Breast epithelium (tissue), 4 donors: Measurements from ENCODE around the gene POLR2E. TPM values are rescaled to one million over a fixed set of nuclear protein-coding genes. Genes with fewer than 3 reads are reported as not detected.

Source experiments
- DNase-seq, 2 donors: peaks; one replicate each; pipeline ENCODE4 v3.0.0-alpha.2; 2019; ENCODE audit warnings: low spot score in 2 of 2
- H3K27ac ChIP-seq, 2 donors: fragments of 200-600 bp; sonication (generic) in 1 of 2; one replicate each; pipeline ENCODE4 v1.5.1; 2016 to 2019; ENCODE audit warnings: mild to moderate bottlenecking in 1 of 2
- H3K27me3 ChIP-seq, 2 donors: fragments of 200-600 bp; sonication (generic) in 1 of 2; one replicate each; pipeline versions ENCODE4 v1.5.1 to v1.6.0; 2017 to 2019; ENCODE audit warnings: control low read depth in 1 of 2, mild to moderate bottlenecking in 1 of 2
- H3K36me3 ChIP-seq: fragments of 200-600 bp; one replicate; pipeline ENCODE4 v1.5.1; 2019
- H3K4me1 ChIP-seq, 2 donors: fragments of 200-600 bp; sonication (generic); one replicate each; pipeline ENCODE4 v1.5.1; 2016 to 2019; ENCODE audit warnings: control low read depth in 1 of 2
- H3K4me3 ChIP-seq, 3 donors: fragments of 200-600 bp; sonication (generic); 1 replicate in 2 of 3; 2 replicates in 1 of 3; pipeline ENCODE4 v1.5.1; 2016 to 2019; ENCODE audit warnings: mild to moderate bottlenecking in 3 of 3, moderate library complexity in 2 of 3
- H3K9me3 ChIP-seq, 2 donors: fragments of 200-600 bp; sonication (generic) in 1 of 2; one replicate each; pipeline ENCODE4 v1.5.1; 2016 to 2019; ENCODE audit warnings: control low read depth in 1 of 2
- POLR2A ChIP-seq: fragments of 450-650 bp; IDR thresholded peaks from one replicate; pipeline ENCODE4 v1.6.1; 2016; ENCODE audit warnings: antibody characterized with exemption, mild to moderate bottlenecking, moderate library complexity
- POLR2AphosphoS5 ChIP-seq, 3 donors: sonication (generic); formaldehyde crosslinking; IDR thresholded peaks; one replicate each; pipeline ENCODE4 v1.6.1; 2017; ENCODE audit warnings: antibody characterized with exemption in 3 of 3
- intact Hi-C: fragments of 100-400 bp; cut with DNase I; formaldehyde crosslinking; loops from one replicate; pipeline ENCODE4 v1.15.1; 2023; ENCODE audit warnings: low total_unique reads
- total RNA-seq, 3 donors: library from RNA; depleted of rRNA; stranded (reverse); fragments of >200 nt; gene quantifications; one replicate each; pipeline ENCODE4 v1.1.0, GENCODE V29; 2016
- TF ChIP-seq, protein P1 (sequence below), 3 donors: fragments of 450-650 bp; IDR thresholded peaks; one replicate each; pipeline ENCODE4 v1.5.1; 2016 to 2017; ENCODE audit warnings: antibody characterized with exemption in 3 of 3, mild to moderate bottlenecking in 3 of 3, moderate library complexity in 3 of 3

Gene POLR2E
- total RNA-seq, 3 donors from 2014 or later = 65.9 to 175 (median 89.1) TPM

DNA sequence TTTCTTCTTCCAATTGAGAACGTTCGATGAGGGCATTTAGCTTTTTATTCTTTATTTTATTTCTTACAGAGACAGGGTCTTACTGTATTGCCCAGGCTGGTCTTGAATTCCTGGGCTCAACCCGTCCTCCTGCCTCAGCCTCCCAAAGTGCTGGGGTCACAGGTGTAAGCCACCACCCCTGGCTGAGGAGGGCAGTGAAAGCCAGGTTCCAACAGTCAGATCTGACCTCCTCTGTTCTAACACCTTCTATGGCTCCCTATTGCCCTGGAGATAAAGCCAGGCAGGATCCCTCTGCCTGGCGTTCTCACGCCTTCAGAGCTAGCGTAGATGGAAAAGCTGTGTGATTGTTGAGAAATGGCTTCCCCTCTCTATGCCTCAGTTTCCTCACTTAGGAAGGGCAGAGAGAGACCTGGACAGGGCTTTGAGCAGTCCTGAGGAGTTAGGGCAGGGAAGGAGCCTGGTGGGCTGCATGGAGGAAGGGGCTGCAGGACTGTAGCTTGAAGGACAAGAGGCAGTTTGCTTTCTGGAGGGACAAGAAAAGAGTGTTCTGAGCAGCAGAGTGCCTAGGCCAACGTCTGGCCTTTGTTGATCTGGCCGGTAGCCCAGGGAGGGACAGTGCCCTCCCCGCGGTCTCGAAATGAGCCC lies 22.7 kb downstream of the POLR2E start:
- intact Hi-C loops = no loop called here
- H3K27me3 ChIP-seq = peaks cover 10 to 34% of the 10 kb centered on the region in 2 donors
- TF ChIP-seq POLR2A = no peak
- TF ChIP-seq POLR2AphosphoS5 (IDR thresholded peaks at IDR 0.05) = no peak
- TF ChIP-seq, protein P1, sequence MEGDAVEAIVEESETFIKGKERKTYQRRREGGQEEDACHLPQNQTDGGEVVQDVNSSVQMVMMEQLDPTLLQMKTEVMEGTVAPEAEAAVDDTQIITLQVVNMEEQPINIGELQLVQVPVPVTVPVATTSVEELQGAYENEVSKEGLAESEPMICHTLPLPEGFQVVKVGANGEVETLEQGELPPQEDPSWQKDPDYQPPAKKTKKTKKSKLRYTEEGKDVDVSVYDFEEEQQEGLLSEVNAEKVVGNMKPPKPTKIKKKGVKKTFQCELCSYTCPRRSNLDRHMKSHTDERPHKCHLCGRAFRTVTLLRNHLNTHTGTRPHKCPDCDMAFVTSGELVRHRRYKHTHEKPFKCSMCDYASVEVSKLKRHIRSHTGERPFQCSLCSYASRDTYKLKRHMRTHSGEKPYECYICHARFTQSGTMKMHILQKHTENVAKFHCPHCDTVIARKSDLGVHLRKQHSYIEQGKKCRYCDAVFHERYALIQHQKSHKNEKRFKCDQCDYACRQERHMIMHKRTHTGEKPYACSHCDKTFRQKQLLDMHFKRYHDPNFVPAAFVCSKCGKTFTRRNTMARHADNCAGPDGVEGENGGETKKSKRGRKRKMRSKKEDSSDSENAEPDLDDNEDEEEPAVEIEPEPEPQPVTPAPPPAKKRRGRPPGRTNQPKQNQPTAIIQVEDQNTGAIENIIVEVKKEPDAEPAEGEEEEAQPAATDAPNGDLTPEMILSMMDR (IDR thresholded peaks at IDR 0.05) = no peak
- no peak overlapping the region for H3K4me3 ChIP-seq
- H3K27ac ChIP-seq = no peak overlapping the region
- H3K9me3 ChIP-seq = no peaks in the 10 kb centered on the region
- H3K36me3 ChIP-seq = no peaks in the 10 kb centered on the region
- peaks cover 0 to under 1% of the 10 kb centered on the region in 2 donors for H3K4me1 ChIP-seq
- no peak for DNase-seq

DNA sequence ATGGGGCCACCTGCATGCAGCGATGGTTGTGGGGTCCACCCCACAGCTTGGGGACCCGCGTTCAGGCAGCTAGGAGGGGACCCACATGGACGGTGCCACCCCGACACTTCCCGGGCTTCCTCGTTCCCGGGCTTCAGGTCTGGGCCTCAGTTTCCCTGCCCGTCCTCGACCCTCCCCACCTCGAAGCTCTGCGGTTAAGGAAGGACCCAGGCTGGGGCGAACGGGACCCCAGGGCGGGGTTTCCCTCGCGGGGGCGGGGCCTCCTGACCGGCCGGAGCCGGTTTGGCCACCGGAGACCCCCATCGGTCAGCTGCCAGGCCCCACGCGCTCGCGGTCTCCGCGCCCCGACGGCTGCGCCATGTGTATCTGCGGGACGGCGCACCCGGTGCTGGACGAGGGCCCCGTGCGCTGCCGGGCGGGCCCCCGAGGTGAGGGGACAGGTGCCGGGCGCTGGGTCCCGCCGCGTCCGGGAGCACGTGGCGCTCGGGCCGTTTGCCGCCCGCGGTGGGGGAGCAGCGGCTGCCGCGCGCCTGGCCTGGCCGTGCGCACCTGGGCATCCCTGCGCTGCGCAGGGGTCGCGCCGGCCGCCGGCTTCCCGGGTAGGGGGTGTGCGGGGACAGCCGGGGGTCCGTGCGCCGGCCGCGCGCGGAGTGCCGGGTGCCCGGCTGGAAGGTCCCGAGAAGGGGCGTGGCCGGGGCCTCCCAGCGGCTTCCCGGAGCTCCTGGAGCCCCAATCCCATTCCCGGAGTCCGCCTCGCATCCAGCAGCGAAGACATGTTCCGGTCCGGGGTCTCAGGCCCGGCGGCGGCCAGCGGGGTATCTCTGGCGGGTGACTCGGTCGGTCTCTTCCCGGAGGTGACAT lies 24.0 kb downstream of the POLR2E start:
- no peak for DNase-seq
- Histone ChIP-seq H3K27ac (no peak overlapping the region), H3K27me3 (peaks cover 10 to 47% of the 10 kb centered on the region in 2 donors), H3K9me3 (no peaks in the 10 kb centered on the region), H3K36me3 (no peaks in the 10 kb centered on the region), H3K4me1 (peaks cover 9% of the 10 kb centered on the region in 2 donors), H3K4me3 (peak overlapping the region in 2 of 3 donors; percentile 32 to 65)
- intact Hi-C loops = no loop called here
- TF ChIP-seq, protein P1 (IDR thresholded peaks at IDR 0.05) = no peak
- TF ChIP-seq POLR2A = no peak
- TF ChIP-seq POLR2AphosphoS5 (IDR thresholded peaks at IDR 0.05) = no peak

DNA sequence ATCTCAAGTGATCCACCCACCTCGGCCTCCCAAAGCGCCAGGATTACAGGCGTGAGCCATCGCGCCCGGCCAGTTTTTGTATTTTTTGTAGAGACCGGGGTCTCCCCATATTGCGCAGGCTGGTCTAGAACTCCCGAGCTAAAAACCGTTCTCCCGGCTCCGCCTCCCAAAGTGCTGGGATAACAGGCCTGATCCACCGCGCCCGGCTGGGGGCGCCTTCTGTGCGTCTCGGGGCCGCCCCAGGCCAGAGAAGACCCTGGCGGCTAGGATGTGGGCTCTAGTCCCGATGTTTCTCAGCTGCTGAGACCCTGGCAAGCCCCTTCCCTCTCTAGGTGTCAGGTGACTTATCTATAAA lies 24.6 kb downstream of the POLR2E start:
- intact Hi-C loops = no loop called here
- no peak overlapping the region for H3K4me3 ChIP-seq
- no peaks in the 10 kb centered on the region for H3K36me3 ChIP-seq
- TF ChIP-seq POLR2AphosphoS5 (IDR thresholded peaks at IDR 0.05) (no peak), POLR2A (no peak)
- TF ChIP-seq, protein P1 (IDR thresholded peaks at IDR 0.05) = no peak
- no peak for DNase-seq
- H3K4me1 ChIP-seq = peaks cover 9% of the 10 kb centered on the region in 2 donors
- H3K27me3 ChIP-seq = peaks cover 10 to 48% of the 10 kb centered on the region in 2 donors
- H3K9me3 ChIP-seq = no peaks in the 10 kb centered on the region
- no peak overlapping the region for H3K27ac ChIP-seq

DNA sequence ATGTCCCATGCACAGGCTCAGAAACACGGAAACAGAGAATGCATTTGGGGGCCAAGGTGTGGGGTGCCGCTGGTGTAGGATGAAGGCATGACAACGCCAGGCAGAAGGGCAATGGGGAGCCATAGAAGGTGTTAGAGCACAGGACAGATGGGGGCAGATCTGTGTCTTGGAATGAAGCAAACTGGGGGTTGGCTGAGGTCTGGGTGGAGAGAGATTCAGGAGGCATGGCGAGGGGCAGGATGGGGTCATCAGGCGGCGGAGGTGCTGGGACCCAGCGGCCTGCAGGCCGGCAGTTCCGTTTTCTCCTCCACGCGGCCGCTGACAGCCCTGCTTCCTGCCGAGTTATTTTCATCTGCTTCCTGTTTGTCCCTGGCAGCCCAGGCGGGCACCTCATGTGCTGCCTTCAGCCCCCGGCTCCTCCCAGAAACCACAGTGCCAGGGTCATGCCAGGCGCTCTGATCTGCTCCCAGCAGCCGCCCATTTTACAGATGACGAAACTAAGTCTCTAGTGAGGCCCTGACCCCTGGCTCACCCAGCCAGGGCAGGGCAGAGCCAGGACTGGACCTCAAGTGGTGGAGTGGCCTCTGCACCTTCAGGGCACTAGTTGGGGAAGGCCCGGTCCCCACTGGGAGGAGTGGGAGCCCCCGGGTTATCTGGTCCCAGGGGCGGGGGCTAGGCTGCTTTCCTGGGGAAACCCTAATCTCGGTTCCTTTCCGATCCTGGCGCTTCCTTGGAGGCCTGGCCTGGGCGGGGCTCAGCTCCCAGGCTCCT lies 26.0 kb downstream of the POLR2E start:
- Histone ChIP-seq H3K27me3 (peaks cover 10 to 50% of the 10 kb centered on the region in 2 donors), H3K4me1 (peaks cover 9 to 19% of the 10 kb centered on the region in 2 donors), H3K36me3 (no peaks in the 10 kb centered on the region), H3K9me3 (no peaks in the 10 kb centered on the region), H3K27ac (no peak overlapping the region), H3K4me3 (peak overlapping the region; percentile 8 to 49 (median 48))
- no peak for DNase-seq
- intact Hi-C loops = no loop called here
- TF ChIP-seq POLR2A (no peak), POLR2AphosphoS5 (IDR thresholded peaks at IDR 0.05) (no peak)
- TF ChIP-seq, protein P1 (IDR thresholded peaks at IDR 0.05) = no peak
